ENCODE data around the gene GTSE1. TPM values are rescaled to one million over a fixed set of nuclear protein-coding genes. Genes with fewer than 3 reads are reported as not detected.

Gene GTSE1
- polyA plus RNA-seq, 3 donors, result 0.04 TPM; not detected in 2

DNA sequence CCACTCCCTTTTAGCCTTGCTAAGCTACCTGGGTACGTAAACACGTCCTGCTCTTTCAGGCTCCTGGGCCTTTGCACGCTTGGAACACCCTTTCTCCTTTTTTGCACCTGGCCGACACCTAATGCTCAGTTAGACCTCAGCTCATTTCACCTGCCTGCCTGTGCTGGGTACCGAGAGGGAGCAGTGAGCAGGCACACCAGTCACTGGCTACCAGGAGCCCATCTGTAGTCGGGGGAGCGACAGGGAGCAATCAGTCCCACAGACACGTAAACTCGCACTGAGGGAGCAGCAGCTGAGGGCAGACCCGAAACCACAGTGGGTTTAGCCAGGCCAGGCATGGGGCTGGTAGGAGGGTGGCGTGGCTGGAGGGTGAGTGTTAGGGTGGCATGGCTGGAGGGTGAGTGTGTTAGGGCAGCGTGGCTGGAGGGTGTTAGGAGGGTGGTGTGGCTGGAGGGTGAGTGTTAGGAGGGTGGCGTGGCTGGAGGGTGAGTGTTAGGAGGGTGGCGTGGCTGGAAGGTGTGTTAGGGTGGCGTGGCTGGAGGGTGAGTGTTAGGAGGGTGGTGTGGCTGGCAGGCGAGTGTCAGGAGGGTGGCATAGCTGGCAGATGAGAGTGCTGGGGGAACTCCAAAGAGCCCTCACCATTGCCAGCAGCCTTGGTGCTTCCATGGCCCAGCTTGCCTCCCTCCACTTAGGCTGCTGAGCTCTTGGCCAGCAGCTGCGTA is 6.4 kb upstream of the GTSE1 start:
- Mint-ChIP-seq H3K4me1 (peaks cover 42% of the 10 kb centered on the region), H3K36me3 (peaks cover 49 to 57% of the 10 kb centered on the region in 2 donors), H3K4me3 (no peak overlapping the region), H3K27me3 (ENCODE audit: low read depth in 3 of 3) (peaks cover 0 to 1% (median 1%) of the 10 kb centered on the region in 3 donors), H3K27ac (peak overlapping the region in 2 of 7 donors; percentile 80 to 81), H3K9me3 (peaks cover 5 to 11% (median 8%) of the 10 kb centered on the region in 7 donors)
- H3K36me3 ChIP-seq (replicated peaks in 1 of 2; ENCODE audit: control insufficient read depth in 1 of 2, insufficient read depth in 2 of 2, low read length in 2 of 2), result peaks cover 17 to 41% of the 10 kb centered on the region in 2 donors
- H3K4me3 ChIP-seq (replicated peaks in 1 of 3; ENCODE audit: low read depth in 2 of 3, low read length in 3 of 3), result no peak overlapping the region
- H2AFZ ChIP-seq (ENCODE audit: insufficient read depth, low read depth, low read length, poor library complexity, severe bottlenecking), result no peak overlapping the region
- no peaks in the 10 kb centered on the region for H4K20me1 ChIP-seq (ENCODE audit: insufficient read depth, low read length)
- H3K4me2 ChIP-seq (replicated peaks; ENCODE audit: extremely low read depth, low read length, poor library complexity, severe bottlenecking), result no peak overlapping the region
- no peak overlapping the region for H3K9ac ChIP-seq (ENCODE audit: insufficient read depth, low read length, poor library complexity, severe bottlenecking)
- H3K27me3 ChIP-seq (ENCODE audit: control insufficient read depth in 2 of 2, insufficient read depth in 2 of 2, low read length in 2 of 2), result no peaks in the 10 kb centered on the region
- no peak for DNase-seq
- H3K9me3 ChIP-seq (replicated peaks in 1 of 2; ENCODE audit: control insufficient read depth in 1 of 2, insufficient read depth in 1 of 2, low read length in 2 of 2), result peaks cover 0 to 9% of the 10 kb centered on the region in 2 donors
- TF ChIP-seq, protein P1, sequence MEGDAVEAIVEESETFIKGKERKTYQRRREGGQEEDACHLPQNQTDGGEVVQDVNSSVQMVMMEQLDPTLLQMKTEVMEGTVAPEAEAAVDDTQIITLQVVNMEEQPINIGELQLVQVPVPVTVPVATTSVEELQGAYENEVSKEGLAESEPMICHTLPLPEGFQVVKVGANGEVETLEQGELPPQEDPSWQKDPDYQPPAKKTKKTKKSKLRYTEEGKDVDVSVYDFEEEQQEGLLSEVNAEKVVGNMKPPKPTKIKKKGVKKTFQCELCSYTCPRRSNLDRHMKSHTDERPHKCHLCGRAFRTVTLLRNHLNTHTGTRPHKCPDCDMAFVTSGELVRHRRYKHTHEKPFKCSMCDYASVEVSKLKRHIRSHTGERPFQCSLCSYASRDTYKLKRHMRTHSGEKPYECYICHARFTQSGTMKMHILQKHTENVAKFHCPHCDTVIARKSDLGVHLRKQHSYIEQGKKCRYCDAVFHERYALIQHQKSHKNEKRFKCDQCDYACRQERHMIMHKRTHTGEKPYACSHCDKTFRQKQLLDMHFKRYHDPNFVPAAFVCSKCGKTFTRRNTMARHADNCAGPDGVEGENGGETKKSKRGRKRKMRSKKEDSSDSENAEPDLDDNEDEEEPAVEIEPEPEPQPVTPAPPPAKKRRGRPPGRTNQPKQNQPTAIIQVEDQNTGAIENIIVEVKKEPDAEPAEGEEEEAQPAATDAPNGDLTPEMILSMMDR (IDR thresholded peaks at IDR 0.05), result no peak
- 98% methylated on average over 15 of the region's 17 CpGs for WGBS (ENCODE audit: insufficient coverage)
- H3K27ac ChIP-seq (ENCODE audit: low read depth in 1 of 2, low read length in 2 of 2), result no peak overlapping the region
- H3K4me1 ChIP-seq (ENCODE audit: control insufficient read depth in 1 of 2, insufficient read depth in 2 of 2, low read length in 2 of 2), result peaks cover 34 to 39% of the 10 kb centered on the region in 2 donors
- intact Hi-C loops (cut with micrococcal nuclease), result loop anchor here (5.0 to 10.0 kb wide), 3 partner anchors 168 to 295 kb away; no protein-coding TSS in a partner anchor
- no peaks in the 10 kb centered on the region for H3K79me2 ChIP-seq (ENCODE audit: insufficient read depth, low read length)

DNA sequence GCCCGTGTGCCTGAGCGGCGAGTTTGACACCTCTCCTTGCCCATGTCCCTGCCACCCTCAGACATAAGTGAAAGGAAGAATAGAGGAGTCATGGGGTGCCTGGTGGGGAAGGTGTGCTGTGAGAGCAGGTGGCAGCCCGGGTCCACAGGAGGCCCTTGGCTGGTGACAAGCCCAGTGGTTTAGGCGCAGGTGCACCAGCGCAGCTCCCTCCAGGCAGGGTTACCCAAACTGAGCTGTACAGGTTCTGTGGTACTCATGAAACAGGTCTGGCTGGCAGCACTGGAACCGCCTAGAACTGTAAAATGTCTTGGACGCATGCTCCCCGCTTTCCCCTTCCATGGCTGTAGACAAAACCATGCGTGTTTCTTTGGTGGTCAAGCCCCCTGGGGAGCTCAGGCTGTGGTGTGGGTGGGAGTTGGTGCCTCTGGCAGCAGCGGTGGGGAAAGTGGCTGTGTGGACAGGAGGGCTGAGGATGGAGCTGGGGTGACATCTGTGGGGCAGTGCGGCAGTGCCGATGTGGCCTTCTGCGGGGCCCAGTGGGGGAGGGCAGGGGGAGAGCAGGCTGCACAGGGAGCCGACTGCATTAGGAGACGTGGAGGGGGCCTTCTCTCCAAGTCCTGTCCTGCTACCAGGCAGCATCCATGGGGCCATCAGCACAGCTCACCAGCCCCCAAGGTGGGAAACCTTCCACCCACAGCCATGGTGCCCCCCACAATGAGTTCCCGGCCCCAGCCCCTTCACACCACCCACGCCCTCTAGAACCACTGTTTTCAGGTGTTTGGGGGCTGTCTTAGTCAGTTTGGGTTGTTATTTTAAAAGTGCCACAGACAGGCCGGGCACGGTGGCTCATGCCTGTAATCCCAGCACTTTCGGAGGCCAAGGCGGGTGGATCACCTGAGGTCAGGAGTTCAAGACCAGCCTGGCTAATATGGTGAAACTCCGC is 5.6 kb upstream of the GTSE1 start:
- Histone ChIP-seq H3K36me3 (replicated peaks in 1 of 2; ENCODE audit: control insufficient read depth in 1 of 2, insufficient read depth in 2 of 2, low read length in 2 of 2) (peaks cover 16 to 33% of the 10 kb centered on the region in 2 donors), H3K4me1 (ENCODE audit: control insufficient read depth in 1 of 2, insufficient read depth in 2 of 2, low read length in 2 of 2) (peaks cover 42 to 48% of the 10 kb centered on the region in 2 donors), H3K4me3 (replicated peaks in 1 of 3; ENCODE audit: low read depth in 2 of 3, low read length in 3 of 3) (no peak overlapping the region), H4K20me1 (ENCODE audit: insufficient read depth, low read length) (no peaks in the 10 kb centered on the region), H3K27ac (ENCODE audit: low read depth in 1 of 2, low read length in 2 of 2) (no peak overlapping the region), H3K9me3 (replicated peaks in 1 of 2; ENCODE audit: control insufficient read depth in 1 of 2, insufficient read depth in 1 of 2, low read length in 2 of 2) (peaks cover 0 to 9% of the 10 kb centered on the region in 2 donors), H3K9ac (ENCODE audit: insufficient read depth, low read length, poor library complexity, severe bottlenecking) (no peak overlapping the region), H3K79me2 (ENCODE audit: insufficient read depth, low read length) (no peaks in the 10 kb centered on the region), H3K27me3 (ENCODE audit: control insufficient read depth in 2 of 2, insufficient read depth in 2 of 2, low read length in 2 of 2) (no peaks in the 10 kb centered on the region), H3K4me2 (replicated peaks; ENCODE audit: extremely low read depth, low read length, poor library complexity, severe bottlenecking) (no peak overlapping the region), H2AFZ (ENCODE audit: insufficient read depth, low read depth, low read length, poor library complexity, severe bottlenecking) (no peak overlapping the region)
- TF ChIP-seq, protein P1 (IDR thresholded peaks at IDR 0.05), result no peak
- Mint-ChIP-seq H3K9me3 (peaks cover 5 to 11% (median 8%) of the 10 kb centered on the region in 7 donors), H3K36me3 (peaks cover 41 to 49% of the 10 kb centered on the region in 2 donors), H3K27ac (peak overlapping the region in 1 of 7 donors; percentile 81), H3K27me3 (ENCODE audit: low read depth in 3 of 3) (peaks cover 0 to 1% (median 1%) of the 10 kb centered on the region in 3 donors), H3K4me1 (peaks cover 50% of the 10 kb centered on the region), H3K4me3 (no peak overlapping the region)
- no peak for DNase-seq
- WGBS (ENCODE audit: insufficient coverage), result 97% methylated on average over 12 of the region's 23 CpGs
- intact Hi-C loops (cut with micrococcal nuclease), result loop anchor here (5.0 to 10.0 kb wide), 3 partner anchors 169 to 296 kb away; no protein-coding TSS in a partner anchor
